Mesenteric fat pad (tissue), 1 donor: Measurements from ENCODE around the gene ZNF879. TPM values are rescaled to one million over a fixed set of nuclear protein-coding genes. Genes with fewer than 3 reads are reported as not detected.

Experiments used
- DNase-seq: peaks from one replicate; pipeline ENCODE4 v3.0.0-alpha.2; 2020; ENCODE audit warnings: low spot score
- total RNA-seq: library from RNA; stranded (reverse); fragmentation: NEBNext Ultra II Directional; extraction: Animal tissue kit (Norgen Biotek cat#: 25700); gene quantifications from one replicate; pipeline ENCODE4 v1.2.1, GENCODE V29; 2021
- donor health status: DM: yes; HTN: yes; CAD: no.

Gene ZNF879
- total RNA-seq, 1 donor from 2014 or later, result 3.3 TPM

GRCh38 chr5:179006564-179006963 is 17.0 kb upstream of the ZNF879 start:
- no peak for DNase-seq

- DNase-seq, result no peak
These were observed 14.9 kb upstream of the ZNF879 start for GRCh38 chr5:179008667-179009066.

GRCh38 chr5:179033004-179033580 is 9.5 kb downstream of the ZNF879 start:
- DNase-seq, result no peak

- no peak for DNase-seq
These were observed 21.2 kb downstream of the ZNF879 start for GRCh38 chr5:179044765-179045164.

GRCh38 chr5:179051784-179052183 is 28.2 kb downstream of the ZNF879 start:
- no peak for DNase-seq

- DNase-seq, result no peak
These were observed 30.6 kb downstream of the ZNF879 start for GRCh38 chr5:179054036-179054785.

- DNase-seq, result no peak
These were observed 31.3 kb downstream of the ZNF879 start for GRCh38 chr5:179054876-179055275.

- DNase-seq, result no peak
These were observed 31.8 kb downstream of the ZNF879 start for GRCh38 chr5:179055436-179055835.

GRCh38 chr5:179055841-179056240 is 32.2 kb downstream of the ZNF879 start:
- DNase-seq, result no peak

- DNase-seq, result peak; percentile 96
These were observed 36.8 kb downstream of the ZNF879 start, which contains the start of gene ZNF354C for GRCh38 chr5:179060116-179061008. Gene ZNF354C (plus strand): TSS chr5:179060373. CDS start chr5:179062069, 1,696 bp downstream.

- no peak for DNase-seq
These were observed 37.4 kb downstream of the ZNF879 start for GRCh38 chr5:179061025-179061424.

- no peak for DNase-seq
These were observed 42.1 kb downstream of the ZNF879 start for GRCh38 chr5:179065703-179066102.

GRCh38 chr5:179079165-179079987 is 55.8 kb downstream of the ZNF879 start:
- no peak for DNase-seq

- no peak for DNase-seq
These were observed 57.1 kb downstream of the ZNF879 start for GRCh38 chr5:179080724-179081123.

Other genes starting within 250 kb of the ZNF879 start
- 19.3 TPM for gene ZNF354B, start 163.9 kb upstream of the ZNF879 start, total RNA-seq
- 1.3 TPM for gene ZFP2, start 127.9 kb upstream of the ZNF879 start, total RNA-seq
- gene ZNF454, start 82.6 kb upstream of the ZNF879 start, total RNA-seq, result 1.8 TPM
- not detected for gene GRM6, start 28.5 kb upstream of the ZNF879 start, total RNA-seq
- 4.5 TPM for gene ZNF354C, start 36.6 kb downstream of the ZNF879 start, total RNA-seq